GM12878 (cell line): ENCODE data around the gene KHDRBS2. TPM values are rescaled to one million over a fixed set of nuclear protein-coding genes. Genes with fewer than 3 reads are reported as not detected.

Experiments
- ATAC-seq: fragments of 200-7000 bp; cut with Tn5 transposase; 3 replicates; pipeline ENCODE4 v1.9.1; 2020; ENCODE audit warnings: mild to moderate bottlenecking, moderate library complexity
- BruUV-seq: library from RNA; stranded (reverse); fragments of 400-500 nt; replicated peaks from 2 replicates; lab custom pipeline; 2021; lab: Mats Ljungman, UMichigan
- CTCF ChIA-PET: fragments of 300-600 bp; sonication (Branson Sonifier 250); formaldehyde crosslinking; extraction: SDS; loops from one replicate; lab custom pipeline; 2021; ENCODE audit warnings: inconsistent platforms; lab: Yijun Ruan, JAX
- POLR2A ChIA-PET: fragments of 350-600 bp; formaldehyde crosslinking; extraction: SDS; loops from one replicate; lab custom pipeline; 2021; ENCODE audit warnings: inconsistent platforms; lab: Charles Lee
- RAD21 ChIA-PET: fragments of 300-600 bp; sonication (Branson Sonifier 250); formaldehyde crosslinking; loops from one replicate; lab custom pipeline; 2023; ENCODE audit warnings: antibody characterized with exemption; ENCODE audit not compliant: unreplicated experiment; lab: Charles Lee
- SMC1A ChIA-PET: fragments of 300-600 bp; sonication (Branson Sonifier 250); formaldehyde crosslinking; loops from one replicate; lab custom pipeline; 2023; ENCODE audit not compliant: unreplicated experiment, uncharacterized antibody; lab: Charles Lee
- DNase-seq: peaks from one replicate; pipeline ENCODE4 v3.0.0-alpha.2; 2011; ENCODE audit warnings: low read depth, low spot score
- FAIRE-seq: peaks from 3 replicates; lab custom pipeline; 2011; peaks lifted over from hg19 to GRCh38; lab: Jason Lieb, UNC
- H2AFZ ChIP-seq: 2 replicates; pipeline ENCODE4 v1.6.0; 2011; ENCODE audit warnings: low read depth, low read length, control low read depth; ENCODE audit not compliant: control insufficient read depth
- H3K27ac ChIP-seq: 2 replicates; pipeline ENCODE4 v1.5.1; 2011; ENCODE audit warnings: control low read depth; ENCODE audit not compliant: control insufficient read depth, insufficient read depth
- H3K27me3 ChIP-seq, 2 experiments: replicated peaks in 1 of 2; 2 replicates each; pipeline versions ENCODE4 v1.6.0 to v1.6.1; 2011; ENCODE audit warnings: low read length in 1 of 2; ENCODE audit not compliant: control insufficient read depth in 2 of 2, insufficient read depth in 2 of 2
- H3K36me3 ChIP-seq, 2 experiments: 2 replicates each; pipeline ENCODE4 v1.5.1; 2011; ENCODE audit warnings: low read length in 1 of 2; ENCODE audit not compliant: control insufficient read depth in 2 of 2, insufficient read depth in 2 of 2
- H3K4me1 ChIP-seq: 2 replicates; pipeline ENCODE4 v1.6.1; 2011; ENCODE audit warnings: mild to moderate bottlenecking, low read length, moderate library complexity, mixed read lengths; ENCODE audit not compliant: control insufficient read depth, insufficient read depth
- H3K4me2 ChIP-seq: 2 replicates; pipeline ENCODE4 v1.6.0; 2011; ENCODE audit warnings: control low read depth; ENCODE audit not compliant: control insufficient read depth, insufficient read depth
- H3K4me3 ChIP-seq: fragments of 200-600 bp; sonication (generic); 2 replicates; pipeline ENCODE4 v1.5.1; 2016
- H3K79me2 ChIP-seq: 2 replicates; pipeline ENCODE4 v1.6.0; 2011; ENCODE audit warnings: low read length; ENCODE audit not compliant: control insufficient read depth, insufficient read depth
- H3K9ac ChIP-seq: 2 replicates; pipeline ENCODE4 v1.8.0; 2011; ENCODE audit warnings: low read length, control low read depth, mixed read lengths; ENCODE audit not compliant: control insufficient read depth, insufficient read depth
- H3K9me3 ChIP-seq: replicated peaks from 3 replicates; pipeline ENCODE4 v1.5.1; 2011; ENCODE audit warnings: mild to moderate bottlenecking, low read length; ENCODE audit not compliant: control insufficient read depth, insufficient read depth
- H4K20me1 ChIP-seq: 2 replicates; pipeline ENCODE4 v1.6.0; 2011; ENCODE audit not compliant: control insufficient read depth, insufficient read depth
- BCL3 ChIP-seq: IDR thresholded peaks from 2 replicates; pipeline ENCODE4 v1.6.1; 2011; ENCODE audit warnings: borderline replicate concordance, low read depth, mild to moderate bottlenecking, moderate library complexity, low read length; ENCODE audit not compliant: insufficient read depth, poor library complexity, severe bottlenecking
- CBFB ChIP-seq: IDR thresholded peaks from 2 replicates; pipeline ENCODE4 v1.6.1; 2016; ENCODE audit warnings: antibody characterized with exemption, low read depth
- CHD1 ChIP-seq: IDR thresholded peaks from 2 replicates; pipeline ENCODE4 v1.6.1; 2012; ENCODE audit warnings: low read depth, low read length, improper control_type of control experiment
- GABPA ChIP-seq: IDR thresholded peaks from 2 replicates; pipeline ENCODE4 v1.6.1; 2014; ENCODE audit warnings: antibody characterized with exemption, low read depth, mild to moderate bottlenecking, inconsistent platforms
- NFYB ChIP-seq: IDR thresholded peaks from 2 replicates; pipeline ENCODE4 v1.6.1; 2011; ENCODE audit warnings: low read depth, mild to moderate bottlenecking, low read length, improper control_type of control experiment, moderate library complexity; ENCODE audit not compliant: insufficient read depth
- NKRF ChIP-seq: fragments of 450-650 bp; conservative IDR thresholded peaks from 2 replicates; pipeline ENCODE4 v1.6.1; 2017; ENCODE audit warnings: mild to moderate bottlenecking, moderate library complexity
- NR2C2 ChIP-seq: IDR thresholded peaks from 2 replicates; pipeline ENCODE4 v1.6.1; 2011; ENCODE audit warnings: borderline replicate concordance, low read depth; ENCODE audit not compliant: control insufficient read depth, insufficient read length
- RAD51 ChIP-seq: fragments of 450-650 bp; IDR thresholded peaks from 2 replicates; pipeline ENCODE4 v1.6.1; 2016; ENCODE audit warnings: moderate library complexity, mild to moderate bottlenecking, inconsistent platforms
- SMARCA5 ChIP-seq: fragments of 450-650 bp; IDR thresholded peaks from 2 replicates; pipeline ENCODE4 v1.6.1; 2017; ENCODE audit warnings: mild to moderate bottlenecking
- SUZ12 ChIP-seq: fragments of 200-600 bp; sonication (generic); IDR thresholded peaks from one replicate; pipeline ENCODE4 v1.6.1; 2018; ENCODE audit warnings: antibody characterized with exemption, mild to moderate bottlenecking; ENCODE audit not compliant: unreplicated experiment
- WGBS: methylation state at CpG from one replicate; pipeline ENCODE4 v1.1.6; 2016; ENCODE audit warnings: low lambda C conversion rate; ENCODE audit not compliant: insufficient replicate concordance, insufficient coverage; ENCODE audit errors: missing lambda C conversion rate; 5-methylcytosine and 5-hydroxymethylcytosine counted together
- in situ Hi-C: fragments of 300-500 bp; cut with MboI; formaldehyde crosslinking; loops from 9 replicates; pipeline ENCODE4 v1.14.3; 2018; ENCODE audit warnings: mixed read lengths
- intact Hi-C: fragments of 100-400 bp; cut with micrococcal nuclease; formaldehyde crosslinking; loops from one replicate; pipeline ENCODE4 v1.14.2; 2022; ENCODE audit not compliant: unreplicated experiment
- polyA plus RNA-seq, 11 experiments: library from polyadenylated mRNA; depleted of rRNA in 4 of 11; unstranded in 6 of 11; stranded (reverse) in 5 of 11; fragments of >200 nt; fragmentation: Nextera tagmentation in 4 of 11; fragmentation: Illumina TruSeq in 1 of 11; extraction: Ambion mirVana in 4 of 11; extraction: Trizol in 1 of 11; gene quantifications; 1 replicate in 1 of 11; 2 replicates in 10 of 11; pipeline versions ENCODE4 v1.2.1 to v1.2.3, GENCODE V29; 2011 to 2016; ENCODE audit warnings: inconsistent platforms in 2 of 11, missing spikeins in 2 of 11, low read depth in 1 of 11
- total RNA-seq, 4 experiments: library from RNA; depleted of rRNA in 3 of 4; stranded (reverse); fragments of >200 nt in 3 of 4; fragmentation: Illumina TruSeq in 1 of 4; extraction: Trizol in 1 of 4; gene quantifications; 2 replicates each; pipeline versions ENCODE4 v1.2.1 to v1.2.3, GENCODE V29; 2013 to 2021
- TF ChIP-seq, protein P1 (sequence below): fragments of 450-650 bp; IDR thresholded peaks from 2 replicates; pipeline ENCODE4 v1.6.1; 2017; ENCODE audit warnings: mild to moderate bottlenecking

Gene KHDRBS2
- total and polyA plus RNA-seq, 10 of the 15 experiments (the other 5 are each of a cell fraction or from before 2014, with no cell fraction given) = 0.11 to 0.56 TPM; not detected in 8

GRCh38 chr6:62272114-62272513 is 13.9 kb downstream of the KHDRBS2 start:
- no peaks in the 10 kb centered on the region for H3K79me2 ChIP-seq
- WGBS = 0% methylated on average over 1 of the region's 1 CpG
- no peak for TF ChIP-seq CBFB
- no peaks in the 10 kb centered on the region for H4K20me1 ChIP-seq
- ChIA-PET SMC1A (interaction anchor here (0.8 to 1.2 kb wide), 3 partner anchors 12 to 119 kb away, joined by 3 to 5 read pairs (median 3); no protein-coding TSS in a partner anchor), POLR2A (no interaction called here), CTCF (interaction anchor here (0.5 to 0.6 kb wide), 2 partner anchors 1066 to 1728 kb away, joined by 3 read pairs; no protein-coding TSS in a partner anchor), RAD21 (no interaction called here)
- no peak for FAIRE-seq
- H3K4me3 ChIP-seq = no peak overlapping the region
- no peak overlapping the region for H3K4me2 ChIP-seq
- intact Hi-C loops (no loop called here), in situ Hi-C loops (no loop called here)
- no peak overlapping the region for H3K27ac ChIP-seq
- no TSS peak for BruUV-seq
- H3K9me3 ChIP-seq = no peaks in the 10 kb centered on the region
- H3K4me1 ChIP-seq = no peaks in the 10 kb centered on the region
- no peak overlapping the region for H2AFZ ChIP-seq
- H3K27me3 ChIP-seq = no peaks in the 10 kb centered on the region
- H3K36me3 ChIP-seq = no peaks in the 10 kb centered on the region
- no peak for DNase-seq
- no peak overlapping the region for H3K9ac ChIP-seq
- ATAC-seq = peak; percentile 70

DNA sequence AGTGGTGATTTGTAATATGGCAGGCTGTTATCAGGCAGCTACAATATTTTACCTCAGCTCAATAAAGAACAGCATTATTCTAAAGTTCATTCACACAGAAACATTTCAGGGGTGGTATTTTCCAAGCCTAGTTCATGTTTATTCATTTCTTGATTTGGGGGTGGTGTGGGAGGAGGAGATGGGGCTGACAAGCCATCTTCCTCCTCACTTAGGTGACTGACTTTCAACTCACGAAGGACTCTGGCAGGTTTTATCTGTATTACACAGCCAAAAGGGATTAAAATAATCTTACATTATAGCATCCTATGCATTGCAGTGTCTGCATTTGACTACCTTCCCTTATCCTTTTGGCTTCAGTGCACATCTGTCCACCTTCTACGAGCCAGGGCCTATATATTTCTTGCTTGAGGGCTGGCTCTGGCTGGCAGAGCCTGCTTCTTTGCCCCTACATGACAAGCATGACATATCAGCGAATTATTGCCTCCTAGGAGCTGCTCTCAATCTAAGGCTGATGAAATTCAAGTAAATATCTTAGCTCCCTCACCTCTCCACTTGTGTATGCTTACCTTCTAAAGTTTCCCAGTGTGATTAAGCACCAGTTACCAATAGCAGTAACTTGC is 20.0 kb downstream of the KHDRBS2 start:
- DNase-seq = no peak
- Histone ChIP-seq H3K27ac (no peak overlapping the region), H3K4me2 (no peak overlapping the region), H3K4me1 (no peaks in the 10 kb centered on the region), H3K4me3 (no peak overlapping the region), H3K36me3 (no peaks in the 10 kb centered on the region), H3K27me3 (no peaks in the 10 kb centered on the region), H3K9ac (no peak overlapping the region), H3K79me2 (no peaks in the 10 kb centered on the region), H4K20me1 (no peaks in the 10 kb centered on the region), H3K9me3 (no peaks in the 10 kb centered on the region), H2AFZ (no peak overlapping the region)
- POLR2A ChIA-PET = no interaction called here
- CTCF ChIA-PET = interaction anchor here (1.0 to 1.4 kb wide), 4 partner anchors 11 to 27 kb away, joined by 3 to 4 read pairs (median 4); no protein-coding TSS in a partner anchor
- SMC1A ChIA-PET = interaction anchor here (1.8 kb wide), 1 partner anchor 18 kb away, joined by 5 read pairs; no protein-coding TSS in a partner anchor
- ATAC-seq = peak; percentile 34
- no TSS peak for BruUV-seq
- no peak for FAIRE-seq
- RAD21 ChIA-PET = no interaction called here
- WGBS = 0% methylated on average over 3 of the region's 3 CpGs
- in situ Hi-C loops = no loop called here
- intact Hi-C loops = no loop called here
- TF ChIP-seq, protein P1, sequence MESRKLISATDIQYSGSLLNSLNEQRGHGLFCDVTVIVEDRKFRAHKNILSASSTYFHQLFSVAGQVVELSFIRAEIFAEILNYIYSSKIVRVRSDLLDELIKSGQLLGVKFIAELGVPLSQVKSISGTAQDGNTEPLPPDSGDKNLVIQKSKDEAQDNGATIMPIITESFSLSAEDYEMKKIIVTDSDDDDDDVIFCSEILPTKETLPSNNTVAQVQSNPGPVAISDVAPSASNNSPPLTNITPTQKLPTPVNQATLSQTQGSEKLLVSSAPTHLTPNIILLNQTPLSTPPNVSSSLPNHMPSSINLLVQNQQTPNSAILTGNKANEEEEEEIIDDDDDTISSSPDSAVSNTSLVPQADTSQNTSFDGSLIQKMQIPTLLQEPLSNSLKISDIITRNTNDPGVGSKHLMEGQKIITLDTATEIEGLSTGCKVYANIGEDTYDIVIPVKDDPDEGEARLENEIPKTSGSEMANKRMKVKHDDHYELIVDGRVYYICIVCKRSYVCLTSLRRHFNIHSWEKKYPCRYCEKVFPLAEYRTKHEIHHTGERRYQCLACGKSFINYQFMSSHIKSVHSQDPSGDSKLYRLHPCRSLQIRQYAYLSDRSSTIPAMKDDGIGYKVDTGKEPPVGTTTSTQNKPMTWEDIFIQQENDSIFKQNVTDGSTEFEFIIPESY = no peak
- TF ChIP-seq NKRF (no peak), CHD1 (no peak), NFYB (no peak), GABPA (no peak), BCL3 (no peak), RAD51 (no peak), NR2C2 (no peak), SUZ12 (no peak), SMARCA5 (no peak)
